ENCODE measurements around the gene NLGN4X. TPM values are rescaled to one million over a fixed set of nuclear protein-coding genes. Genes with fewer than 3 reads are reported as not detected.

The NLGN4X gene
- polyA plus RNA-seq, 1 donor from 2014 or later = 18.0 TPM

- Histone ChIP-seq H3K4me3 (ENCODE audit: low read length) (no peak overlapping the region), H3K9ac (ENCODE audit: low read length) (no peak overlapping the region), H3K9me2 (ENCODE audit: insufficient read depth, low read length) (no peaks in the 10 kb centered on the region), H3K27me3 (ENCODE audit: insufficient read depth, low read depth, low read length) (no peaks in the 10 kb centered on the region), H3K79me2 (replicated peaks; ENCODE audit: insufficient read depth, low read length) (no peaks in the 10 kb centered on the region), H3F3A (ENCODE audit: insufficient read depth, low read length, poor library complexity, severe bottlenecking) (no peaks in the 10 kb centered on the region), H3K4me2 (ENCODE audit: low read length) (no peak overlapping the region), H3K9me3 (ENCODE audit: low read length) (no peaks in the 10 kb centered on the region), H3K27ac (ENCODE audit: low read length) (no peak overlapping the region), H3K36me3 (ENCODE audit: insufficient read depth, low read length) (no peaks in the 10 kb centered on the region), H2AFZ (ENCODE audit: low read depth, low read length) (no peak overlapping the region), H4K20me1 (ENCODE audit: insufficient read depth) (no peaks in the 10 kb centered on the region)
- TF ChIP-seq, protein P1, sequence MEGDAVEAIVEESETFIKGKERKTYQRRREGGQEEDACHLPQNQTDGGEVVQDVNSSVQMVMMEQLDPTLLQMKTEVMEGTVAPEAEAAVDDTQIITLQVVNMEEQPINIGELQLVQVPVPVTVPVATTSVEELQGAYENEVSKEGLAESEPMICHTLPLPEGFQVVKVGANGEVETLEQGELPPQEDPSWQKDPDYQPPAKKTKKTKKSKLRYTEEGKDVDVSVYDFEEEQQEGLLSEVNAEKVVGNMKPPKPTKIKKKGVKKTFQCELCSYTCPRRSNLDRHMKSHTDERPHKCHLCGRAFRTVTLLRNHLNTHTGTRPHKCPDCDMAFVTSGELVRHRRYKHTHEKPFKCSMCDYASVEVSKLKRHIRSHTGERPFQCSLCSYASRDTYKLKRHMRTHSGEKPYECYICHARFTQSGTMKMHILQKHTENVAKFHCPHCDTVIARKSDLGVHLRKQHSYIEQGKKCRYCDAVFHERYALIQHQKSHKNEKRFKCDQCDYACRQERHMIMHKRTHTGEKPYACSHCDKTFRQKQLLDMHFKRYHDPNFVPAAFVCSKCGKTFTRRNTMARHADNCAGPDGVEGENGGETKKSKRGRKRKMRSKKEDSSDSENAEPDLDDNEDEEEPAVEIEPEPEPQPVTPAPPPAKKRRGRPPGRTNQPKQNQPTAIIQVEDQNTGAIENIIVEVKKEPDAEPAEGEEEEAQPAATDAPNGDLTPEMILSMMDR (IDR thresholded peaks at IDR 0.05; ENCODE audit: poor library complexity, severe bottlenecking) = no peak
- no peak for TF ChIP-seq TAF1 (IDR thresholded peaks at IDR 0.05; ENCODE audit: low read depth)
Observed at GRCh38 chrX:5852941-5853340, 375.7 kb downstream of the NLGN4X start.

DNA sequence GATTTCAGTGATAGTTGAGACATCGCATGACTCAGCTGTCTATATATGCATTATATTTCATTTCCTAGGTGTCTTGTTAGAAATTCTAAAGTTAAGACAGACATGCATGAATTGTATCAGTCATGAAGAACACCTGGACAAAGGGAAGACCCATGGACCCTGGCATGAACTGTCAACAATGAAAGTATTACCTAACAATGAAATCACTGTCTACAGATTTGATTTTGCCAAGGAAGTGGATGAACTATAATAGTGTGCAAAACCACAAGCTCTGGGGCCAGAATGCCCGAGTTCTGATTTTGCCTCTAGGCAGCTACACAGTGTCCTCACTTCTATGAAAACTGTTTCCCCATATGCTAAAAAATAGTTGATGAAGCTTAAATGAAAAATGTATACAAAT, 386.1 kb downstream of the NLGN4X start:
- Histone ChIP-seq H3K9me2 (ENCODE audit: insufficient read depth, low read length) (no peaks in the 10 kb centered on the region), H3K27me3 (ENCODE audit: insufficient read depth, low read depth, low read length) (no peaks in the 10 kb centered on the region), H4K20me1 (ENCODE audit: insufficient read depth) (no peaks in the 10 kb centered on the region), H3F3A (ENCODE audit: insufficient read depth, low read length, poor library complexity, severe bottlenecking) (no peaks in the 10 kb centered on the region), H2AFZ (ENCODE audit: low read depth, low read length) (no peak overlapping the region), H3K36me3 (ENCODE audit: insufficient read depth, low read length) (no peaks in the 10 kb centered on the region), H3K79me2 (replicated peaks; ENCODE audit: insufficient read depth, low read length) (no peaks in the 10 kb centered on the region), H3K4me3 (ENCODE audit: low read length) (no peak overlapping the region), H3K9me3 (ENCODE audit: low read length) (no peaks in the 10 kb centered on the region), H3K4me2 (ENCODE audit: low read length) (no peak overlapping the region), H3K27ac (ENCODE audit: low read length) (no peak overlapping the region), H3K9ac (ENCODE audit: low read length) (no peak overlapping the region)
- no peak for TF ChIP-seq TAF1 (IDR thresholded peaks at IDR 0.05; ENCODE audit: low read depth)
- TF ChIP-seq RAD21 (conservative IDR thresholded peaks at IDR 0.05) = no peak
- no peak for TF ChIP-seq POLR2AphosphoS5 (IDR thresholded peaks at IDR 0.05)
- TF ChIP-seq EZH2 (IDR thresholded peaks at IDR 0.05; ENCODE audit: borderline replicate concordance, insufficient read depth, low read length, poor library complexity, severe bottlenecking) = no peak
- TF ChIP-seq SMC3 (conservative IDR thresholded peaks at IDR 0.05; ENCODE audit: poor library complexity) = no peak
- TF ChIP-seq EP300 (conservative IDR thresholded peaks at IDR 0.05; ENCODE audit: poor library complexity, severe bottlenecking) = no peak
- TF ChIP-seq REST (IDR thresholded peaks at IDR 0.05; ENCODE audit: borderline replicate concordance) = no peak
- no peak for TF ChIP-seq MXI1 (conservative IDR thresholded peaks at IDR 0.05; ENCODE audit: poor library complexity, severe bottlenecking)
- TF ChIP-seq, protein P1 (IDR thresholded peaks at IDR 0.05; ENCODE audit: poor library complexity, severe bottlenecking) = no peak

Small RNA genes lying within 50 kb of the gene (small RNA-seq; reads per million reads assigned to genes)
- gene RF00322 = 0 reads per million in 3 experiments
